Suprapubic skin (tissue), 4 donors: ENCODE data around the gene DIPK1B. TPM values are rescaled to one million over a fixed set of nuclear protein-coding genes. Genes with fewer than 3 reads are reported as not detected.

ENCODE experiments used
- DNase-seq, 2 donors: peaks; one replicate each; pipeline ENCODE4 v3.0.0-alpha.2; 2019; ENCODE audit warnings: low spot score in 2 of 2
- H3K27ac ChIP-seq: fragments of 200-600 bp; sonication (generic); one replicate; pipeline ENCODE4 v1.5.1; 2019
- H3K27me3 ChIP-seq: fragments of 200-600 bp; sonication (generic); one replicate; pipeline ENCODE4 v1.5.1; 2019
- H3K36me3 ChIP-seq: fragments of 200-600 bp; sonication (generic); one replicate; pipeline ENCODE4 v1.5.1; 2019
- H3K4me1 ChIP-seq: fragments of 200-600 bp; sonication (generic); one replicate; pipeline ENCODE4 v1.5.1; 2019
- H3K4me3 ChIP-seq: fragments of 200-600 bp; sonication (generic); one replicate; pipeline ENCODE4 v1.5.1; 2019; ENCODE audit warnings: mild to moderate bottlenecking
- H3K9me3 ChIP-seq: fragments of 200-600 bp; sonication (generic); one replicate; pipeline ENCODE4 v1.5.1; 2019
- EP300 ChIP-seq: sonication (generic); formaldehyde crosslinking; IDR thresholded peaks from one replicate; pipeline ENCODE4 v1.6.1; 2017; ENCODE audit warnings: antibody characterized with exemption
- POLR2A ChIP-seq, 2 donors: fragments of 450-650 bp; IDR thresholded peaks; one replicate each; pipeline ENCODE4 v1.6.1; 2017; ENCODE audit warnings: antibody characterized with exemption in 2 of 2, mild to moderate bottlenecking in 2 of 2, moderate library complexity in 2 of 2
- POLR2AphosphoS5 ChIP-seq, 3 donors: sonication (generic); formaldehyde crosslinking; IDR thresholded peaks; one replicate each; pipeline ENCODE4 v1.6.1; 2017; ENCODE audit warnings: antibody characterized with exemption in 3 of 3
- WGBS: methylation state at CpG from one replicate; pipeline ENCODE4 v1.1.5; 2018; 5-methylcytosine and 5-hydroxymethylcytosine counted together
- total RNA-seq, 4 donors: library from RNA; depleted of rRNA; stranded (reverse); fragments of >200 nt; gene quantifications; one replicate each; pipeline ENCODE4 v1.1.0, GENCODE V29; 2016
- TF ChIP-seq, protein P1 (sequence below), 2 donors: fragments of 200-600 bp in 1 of 2; fragments of 450-650 bp in 1 of 2; sonication (generic) in 1 of 2; IDR thresholded peaks; one replicate each; pipeline ENCODE4 v1.5.1; 2016 to 2019; ENCODE audit warnings: antibody characterized with exemption in 2 of 2, mild to moderate bottlenecking in 1 of 2, moderate library complexity in 1 of 2

The DIPK1B gene
- total RNA-seq, 4 donors from 2014 or later = 3.8 to 13.1 (median 6.3) TPM

DNA sequence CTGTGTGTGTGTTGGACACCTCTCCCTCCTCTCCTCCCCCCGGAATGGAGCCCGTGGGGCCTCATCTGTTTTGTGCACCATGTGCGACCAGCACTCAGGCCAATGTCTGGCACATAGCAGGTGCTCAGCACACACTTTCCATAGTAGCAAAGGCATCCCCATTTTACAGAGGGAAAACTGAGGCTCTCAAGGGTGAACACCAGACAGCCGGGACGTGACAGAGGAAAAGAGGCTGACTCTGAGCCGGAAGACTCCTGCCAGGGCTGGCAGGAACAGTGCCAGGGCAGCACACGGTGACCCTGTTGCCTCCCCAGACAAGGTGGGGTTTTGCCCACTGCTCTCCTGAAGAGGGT lies 23.3 kb upstream of the DIPK1B start:
- no peaks in the 10 kb centered on the region for H3K27me3 ChIP-seq
- WGBS = 77% methylated on average over 7 of the region's 7 CpGs
- no peak overlapping the region for H3K4me3 ChIP-seq
- no peaks in the 10 kb centered on the region for H3K9me3 ChIP-seq
- H3K4me1 ChIP-seq = peaks cover 42% of the 10 kb centered on the region
- H3K27ac ChIP-seq = no peak overlapping the region
- no peak for DNase-seq
- H3K36me3 ChIP-seq = no peaks in the 10 kb centered on the region
- TF ChIP-seq EP300 (no peak), POLR2A (IDR thresholded peaks at IDR 0.05) (no peak), POLR2AphosphoS5 (IDR thresholded peaks at IDR 0.05) (no peak)
- TF ChIP-seq, protein P1, sequence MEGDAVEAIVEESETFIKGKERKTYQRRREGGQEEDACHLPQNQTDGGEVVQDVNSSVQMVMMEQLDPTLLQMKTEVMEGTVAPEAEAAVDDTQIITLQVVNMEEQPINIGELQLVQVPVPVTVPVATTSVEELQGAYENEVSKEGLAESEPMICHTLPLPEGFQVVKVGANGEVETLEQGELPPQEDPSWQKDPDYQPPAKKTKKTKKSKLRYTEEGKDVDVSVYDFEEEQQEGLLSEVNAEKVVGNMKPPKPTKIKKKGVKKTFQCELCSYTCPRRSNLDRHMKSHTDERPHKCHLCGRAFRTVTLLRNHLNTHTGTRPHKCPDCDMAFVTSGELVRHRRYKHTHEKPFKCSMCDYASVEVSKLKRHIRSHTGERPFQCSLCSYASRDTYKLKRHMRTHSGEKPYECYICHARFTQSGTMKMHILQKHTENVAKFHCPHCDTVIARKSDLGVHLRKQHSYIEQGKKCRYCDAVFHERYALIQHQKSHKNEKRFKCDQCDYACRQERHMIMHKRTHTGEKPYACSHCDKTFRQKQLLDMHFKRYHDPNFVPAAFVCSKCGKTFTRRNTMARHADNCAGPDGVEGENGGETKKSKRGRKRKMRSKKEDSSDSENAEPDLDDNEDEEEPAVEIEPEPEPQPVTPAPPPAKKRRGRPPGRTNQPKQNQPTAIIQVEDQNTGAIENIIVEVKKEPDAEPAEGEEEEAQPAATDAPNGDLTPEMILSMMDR (IDR thresholded peaks at IDR 0.05) = no peak

DNA sequence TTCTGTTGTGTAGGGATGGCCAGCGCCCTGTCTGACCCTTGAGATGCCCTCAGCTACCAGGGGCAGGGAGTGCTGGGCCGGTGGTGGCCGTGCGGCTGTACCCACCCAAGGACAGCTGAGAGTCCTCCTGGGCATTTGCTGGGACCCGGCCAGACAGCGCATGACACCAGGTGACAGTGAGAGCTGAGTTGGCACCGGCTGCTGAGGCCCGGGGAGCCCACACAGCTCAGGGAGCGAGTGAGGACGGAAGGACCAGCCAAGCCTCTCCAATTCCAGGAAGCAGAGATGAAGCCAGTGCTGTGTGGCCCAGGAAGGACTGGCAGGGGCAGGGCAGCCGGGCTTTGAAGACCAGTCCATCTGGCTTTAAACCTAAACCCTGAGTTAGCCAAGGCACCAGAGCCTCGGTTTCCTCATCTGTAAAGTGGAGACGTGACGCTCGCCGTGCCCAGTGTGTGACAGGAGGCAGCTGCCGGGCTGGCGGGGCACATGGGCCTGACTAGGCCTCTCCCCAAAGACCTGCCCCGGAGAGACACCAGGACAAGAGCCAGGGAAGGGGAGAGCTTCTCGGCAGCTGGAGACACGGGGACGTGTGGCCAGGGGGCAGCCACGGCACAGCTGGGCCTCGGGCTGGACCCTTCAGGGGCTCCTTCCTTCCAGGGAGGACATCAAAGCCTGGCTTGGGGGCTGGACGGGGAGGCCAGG lies 22.1 kb upstream of the DIPK1B start:
- H3K4me1 ChIP-seq = peaks cover 45% of the 10 kb centered on the region
- 73% methylated on average over 3 of the region's 25 CpGs for WGBS

DNA sequence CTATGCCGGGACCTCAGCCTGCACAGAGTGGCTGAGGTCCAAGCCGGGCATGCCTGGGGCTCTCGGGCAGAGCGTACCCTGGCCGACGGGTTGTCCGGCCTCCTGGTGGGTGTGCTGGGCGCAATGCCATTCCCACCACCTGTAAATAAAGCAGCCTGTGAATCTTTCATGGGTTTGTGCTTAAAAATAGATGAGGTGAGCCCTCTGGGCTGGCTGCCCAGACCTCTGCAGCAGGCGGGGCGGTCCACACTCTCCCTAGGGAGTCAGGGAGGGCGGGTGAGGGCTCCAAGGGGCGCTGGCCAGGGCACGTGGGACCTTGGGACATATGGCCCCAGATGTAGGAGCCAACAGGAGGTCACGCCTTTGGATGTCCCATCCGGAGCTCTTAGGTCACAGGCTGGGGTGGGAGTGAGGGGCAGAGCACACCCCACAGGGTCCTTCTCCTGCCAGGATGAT lies 21.5 kb upstream of the DIPK1B start:
- H3K27ac ChIP-seq = no peak overlapping the region
- no peak for DNase-seq
- no peaks in the 10 kb centered on the region for H3K36me3 ChIP-seq
- WGBS = 65% methylated on average over 5 of the region's 15 CpGs
- H3K4me3 ChIP-seq = no peak overlapping the region
- peaks cover 44% of the 10 kb centered on the region for H3K4me1 ChIP-seq
- no peaks in the 10 kb centered on the region for H3K9me3 ChIP-seq
- H3K27me3 ChIP-seq = no peaks in the 10 kb centered on the region
- TF ChIP-seq POLR2AphosphoS5 (IDR thresholded peaks at IDR 0.05) (no peak), POLR2A (IDR thresholded peaks at IDR 0.05) (no peak), EP300 (no peak)
- TF ChIP-seq, protein P1 (IDR thresholded peaks at IDR 0.05) = no peak

More for the DNA sequence above, 22.1 kb upstream of the DIPK1B start:
- Histone ChIP-seq H3K27ac (no peak overlapping the region), H3K4me3 (no peak overlapping the region), H3K27me3 (no peaks in the 10 kb centered on the region), H3K36me3 (no peaks in the 10 kb centered on the region), H3K9me3 (no peaks in the 10 kb centered on the region)
- no peak for DNase-seq
- TF ChIP-seq, protein P1 (IDR thresholded peaks at IDR 0.05) = no peak
- no peak for TF ChIP-seq EP300
- no peak for TF ChIP-seq POLR2AphosphoS5 (IDR thresholded peaks at IDR 0.05)
- TF ChIP-seq POLR2A (IDR thresholded peaks at IDR 0.05) = no peak

DNA sequence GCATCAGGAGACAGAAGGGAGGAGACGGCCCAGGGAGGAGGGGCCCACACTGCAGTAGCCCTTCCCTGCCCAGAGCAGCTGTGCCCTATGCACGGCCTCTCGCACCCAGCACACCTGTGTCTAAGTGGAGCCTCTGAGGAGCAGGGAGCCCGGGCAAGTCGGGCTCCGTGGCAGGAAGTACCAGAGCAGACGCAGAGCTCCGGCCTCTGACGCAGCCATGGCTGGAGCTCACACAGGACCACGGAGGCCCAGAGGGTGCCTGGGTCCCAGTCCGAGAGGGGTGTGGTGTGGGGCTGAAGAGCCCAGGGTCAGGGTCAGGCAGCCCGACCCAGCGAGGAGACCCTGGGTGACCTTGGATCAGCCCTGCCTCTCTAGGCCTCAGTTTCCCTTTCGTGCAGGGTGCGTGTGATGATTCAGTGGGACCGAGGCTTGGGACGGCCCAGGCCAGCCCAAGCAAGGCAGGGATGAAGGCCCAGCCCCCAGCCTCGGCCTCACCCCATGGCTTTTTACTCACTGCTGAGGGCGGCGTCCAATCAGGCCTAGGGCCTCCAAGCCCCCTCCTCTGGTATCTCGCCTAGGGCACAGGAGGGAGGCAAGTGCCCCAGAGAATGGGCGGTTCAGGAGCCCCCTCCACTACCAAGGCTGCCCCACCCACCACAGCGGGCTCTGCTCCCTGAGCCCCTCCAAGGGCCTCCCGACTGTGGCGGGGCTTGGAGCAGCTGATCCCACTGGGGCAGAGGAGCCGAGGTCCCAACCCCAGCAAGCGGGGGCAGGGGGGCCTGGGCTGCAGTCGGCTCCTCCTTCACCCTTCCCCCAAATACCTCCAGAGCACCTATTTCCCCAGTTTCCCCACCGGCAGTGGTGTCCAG lies 20.8 kb upstream of the DIPK1B start:
- TF ChIP-seq EP300 (no peak), POLR2AphosphoS5 (IDR thresholded peaks at IDR 0.05) (no peak), POLR2A (IDR thresholded peaks at IDR 0.05) (no peak)
- TF ChIP-seq, protein P1 (IDR thresholded peaks at IDR 0.05) = no peak
- H3K4me1 ChIP-seq = peaks cover 37% of the 10 kb centered on the region
- 89% methylated on average over 3 of the region's 29 CpGs for WGBS

More for the DNA sequence above, 20.8 kb upstream of the DIPK1B start:
- Histone ChIP-seq H3K27me3 (peaks cover 2% of the 10 kb centered on the region), H3K36me3 (no peaks in the 10 kb centered on the region), H3K4me3 (no peak overlapping the region), H3K9me3 (no peaks in the 10 kb centered on the region), H3K27ac (no peak overlapping the region)
- DNase-seq = no peak
